Activated CD8-positive, alpha-beta memory T cell treated with anti-CD3 and anti-CD28 coated beads, Interleukin-2, amount 10 ng/mL, durations not matched to agents 7 days and 5 days (primary cell): ENCODE data around the gene RBM15. TPM values are rescaled to one million over a fixed set of nuclear protein-coding genes. Genes with fewer than 3 reads are reported as not detected.
A peak's percentile ranks its signal among the peaks of the same experiment; 100 is the strongest.

ENCODE experiments used
- ATAC-seq: fragments of 150-1000 bp; cut with Tn5 transposase; one replicate; pipeline ENCODE4 v1.10.0; 2021; ENCODE audit warnings: moderate library complexity
- CTCF ChIA-PET: fragments of 350-600 bp; sonication (Branson Sonifier 250); formaldehyde crosslinking; loops from one replicate; lab custom pipeline; 2021; ENCODE audit warnings: antibody characterized with exemption; lab: Charles Lee
- DNase-seq: peaks from one replicate; pipeline ENCODE4 v3.0.0-alpha.2; 2020
- H3K27ac Mint-ChIP-seq: one replicate; pipeline ENCODE4 v1.8.0; 2021; ENCODE audit warnings: mild to moderate bottlenecking, mixed read lengths
- H3K27me3 Mint-ChIP-seq: one replicate; pipeline ENCODE4 v1.8.0; 2021; ENCODE audit warnings: mixed read lengths
- H3K36me3 Mint-ChIP-seq: one replicate; pipeline ENCODE4 v1.8.0; 2021; ENCODE audit warnings: mild to moderate bottlenecking, mixed read lengths
- H3K4me1 Mint-ChIP-seq: one replicate; pipeline ENCODE4 v1.8.0; 2021; ENCODE audit warnings: mixed read lengths
- H3K4me3 Mint-ChIP-seq: one replicate; pipeline ENCODE4 v1.8.0; 2021; ENCODE audit warnings: mild to moderate bottlenecking, moderate library complexity, mixed read lengths
- H3K9me3 Mint-ChIP-seq: one replicate; pipeline ENCODE4 v1.8.0; 2022; ENCODE audit warnings: low read depth, mixed read lengths
- total RNA-seq, 2 experiments: library from RNA; stranded (reverse); gene quantifications; one replicate each; pipeline ENCODE4 v1.2.3, GENCODE V29; 2021

Gene RBM15
- total RNA-seq, 2 experiments from 2014 or later, result 76.5 to 122 TPM

GRCh38 chr1:110309767-110310166 is 29.4 kb upstream of the RBM15 start:
- Mint-ChIP-seq H3K4me3 (no peak overlapping the region), H3K27me3 (no peaks in the 10 kb centered on the region), H3K4me1 (no peaks in the 10 kb centered on the region), H3K36me3 (no peaks in the 10 kb centered on the region), H3K27ac (no peak overlapping the region), H3K9me3 (no peaks in the 10 kb centered on the region)
- CTCF ChIA-PET, result interaction anchor here (1.3 to 18.5 kb wide), 3 partner anchors 9 to 113 kb away, joined by 3 to 415 read pairs (median 4); partner anchors contain the start of gene KCNC4
- ATAC-seq (no peak), DNase-seq (no peak)

- DNase-seq (no peak), ATAC-seq (no peak)
- Mint-ChIP-seq H3K27me3 (no peaks in the 10 kb centered on the region), H3K27ac (no peak overlapping the region), H3K4me1 (no peaks in the 10 kb centered on the region), H3K9me3 (no peaks in the 10 kb centered on the region), H3K4me3 (no peak overlapping the region), H3K36me3 (no peaks in the 10 kb centered on the region)
- CTCF ChIA-PET, result interaction anchor here (1.2 to 18.5 kb wide), 3 partner anchors 9 to 113 kb away, joined by 3 to 415 read pairs (median 4); partner anchors contain the start of gene KCNC4
Measured at GRCh38 chr1:110310300-110310699, 28.9 kb upstream of the RBM15 start.

GRCh38 chr1:110312188-110313121 is 26.7 kb upstream of the RBM15 start:
- peak; percentile 96 for ATAC-seq
- Mint-ChIP-seq H3K4me1 (no peaks in the 10 kb centered on the region), H3K27me3 (no peaks in the 10 kb centered on the region), H3K4me3 (no peak overlapping the region), H3K36me3 (no peaks in the 10 kb centered on the region), H3K27ac (no peak overlapping the region), H3K9me3 (no peaks in the 10 kb centered on the region)
- DNase-seq, result peak; percentile 76
- CTCF ChIA-PET, result interaction anchor here (0.6 to 18.5 kb wide), 21 partner anchors 9 to 517 kb away, joined by 3 to 415 read pairs (median 4); partner anchors contain the start of genes KCNC4 and RBM15

GRCh38 chr1:110316735-110317134 is 22.4 kb upstream of the RBM15 start:
- Mint-ChIP-seq H3K36me3 (no peaks in the 10 kb centered on the region), H3K9me3 (peaks cover 2% of the 10 kb centered on the region), H3K27ac (no peak overlapping the region), H3K4me1 (no peaks in the 10 kb centered on the region), H3K27me3 (no peaks in the 10 kb centered on the region), H3K4me3 (no peak overlapping the region)
- DNase-seq (no peak), ATAC-seq (no peak)
- CTCF ChIA-PET, result interaction anchor here (1.7 to 18.5 kb wide), 2 partner anchors 109 to 179 kb away, joined by 5 to 415 read pairs; partner anchors contain the start of gene KCNC4

- H3K27ac Mint-ChIP-seq, result no peak overlapping the region
- H3K27me3 Mint-ChIP-seq, result no peaks in the 10 kb centered on the region
- no peaks in the 10 kb centered on the region for H3K36me3 Mint-ChIP-seq
- no peaks in the 10 kb centered on the region for H3K4me1 Mint-ChIP-seq
- H3K9me3 Mint-ChIP-seq, result peaks cover 2% of the 10 kb centered on the region
- no peak overlapping the region for H3K4me3 Mint-ChIP-seq
- no peak for DNase-seq
- no peak for ATAC-seq
- CTCF ChIA-PET, result interaction anchor here (1.2 to 18.5 kb wide), 3 partner anchors 33 to 143 kb away, joined by 3 to 415 read pairs (median 4); partner anchors contain the start of gene KCNC4
Measured at GRCh38 chr1:110318046-110318445, 21.1 kb upstream of the RBM15 start.

- Mint-ChIP-seq H3K36me3 (no peaks in the 10 kb centered on the region), H3K27me3 (no peaks in the 10 kb centered on the region), H3K9me3 (peaks cover 2% of the 10 kb centered on the region), H3K27ac (no peak overlapping the region), H3K4me3 (no peak overlapping the region), H3K4me1 (no peaks in the 10 kb centered on the region)
- DNase-seq (no peak), ATAC-seq (no peak)
- CTCF ChIA-PET, result interaction anchor here (1.0 to 18.5 kb wide), 3 partner anchors 10 to 111 kb away, joined by 3 to 415 read pairs (median 4); partner anchors contain the start of gene KCNC4
Measured at GRCh38 chr1:110319332-110320167, 19.6 kb upstream of the RBM15 start.

- DNase-seq (no peak), ATAC-seq (no peak)
- H3K9me3 Mint-ChIP-seq, result peaks cover 2% of the 10 kb centered on the region
- no peaks in the 10 kb centered on the region for H3K4me1 Mint-ChIP-seq
- no peaks in the 10 kb centered on the region for H3K36me3 Mint-ChIP-seq
- H3K27me3 Mint-ChIP-seq, result no peaks in the 10 kb centered on the region
- CTCF ChIA-PET, result interaction anchor here (18.5 kb wide), 1 partner anchor 112 kb away, joined by 415 read pairs; the partner anchor contains the start of gene KCNC4
- no peak overlapping the region for H3K4me3 Mint-ChIP-seq
- no peak overlapping the region for H3K27ac Mint-ChIP-seq
Measured at GRCh38 chr1:110320168-110320518, 19.0 kb upstream of the RBM15 start.

GRCh38 chr1:110321045-110321444 is 18.1 kb upstream of the RBM15 start:
- CTCF ChIA-PET, result interaction anchor here (0.8 to 3.7 kb wide), 4 partner anchors 9 to 113 kb away, joined by 3 to 14 read pairs (median 3); no protein-coding TSS in a partner anchor
- H3K27ac Mint-ChIP-seq, result no peak overlapping the region
- no peak for DNase-seq
- no peaks in the 10 kb centered on the region for H3K27me3 Mint-ChIP-seq
- no peak overlapping the region for H3K4me3 Mint-ChIP-seq
- H3K36me3 Mint-ChIP-seq, result no peaks in the 10 kb centered on the region
- ATAC-seq, result no peak
- no peaks in the 10 kb centered on the region for H3K4me1 Mint-ChIP-seq
- peaks cover 2% of the 10 kb centered on the region for H3K9me3 Mint-ChIP-seq

GRCh38 chr1:110321846-110322245 is 17.3 kb upstream of the RBM15 start:
- Mint-ChIP-seq H3K9me3 (peaks cover 2% of the 10 kb centered on the region), H3K36me3 (no peaks in the 10 kb centered on the region), H3K27me3 (no peaks in the 10 kb centered on the region), H3K4me3 (no peak overlapping the region), H3K27ac (no peak overlapping the region), H3K4me1 (no peaks in the 10 kb centered on the region)
- DNase-seq, result no peak
- no peak for ATAC-seq
- CTCF ChIA-PET, result interaction anchor here (1.3 to 3.7 kb wide), 3 partner anchors 9 to 114 kb away, joined by 3 to 14 read pairs (median 3); no protein-coding TSS in a partner anchor

- no peak overlapping the region for H3K4me3 Mint-ChIP-seq
- H3K27ac Mint-ChIP-seq, result no peak overlapping the region
- H3K4me1 Mint-ChIP-seq, result no peaks in the 10 kb centered on the region
- ATAC-seq (no peak), DNase-seq (no peak)
- no peaks in the 10 kb centered on the region for H3K27me3 Mint-ChIP-seq
- CTCF ChIA-PET, result interaction anchor here (0.6 to 3.7 kb wide), 3 partner anchors 12 to 117 kb away, joined by 3 to 14 read pairs (median 3); no protein-coding TSS in a partner anchor
- H3K9me3 Mint-ChIP-seq, result no peaks in the 10 kb centered on the region
- H3K36me3 Mint-ChIP-seq, result no peaks in the 10 kb centered on the region
Measured at GRCh38 chr1:110324667-110325066, 14.5 kb upstream of the RBM15 start.

GRCh38 chr1:110326826-110327225 is 12.4 kb upstream of the RBM15 start:
- no peak for ATAC-seq
- no peaks in the 10 kb centered on the region for H3K27me3 Mint-ChIP-seq

GRCh38 chr1:110328274-110328673 is 10.9 kb upstream of the RBM15 start:
- DNase-seq (no peak), ATAC-seq (no peak)
- Mint-ChIP-seq H3K4me3 (no peak overlapping the region), H3K9me3 (no peaks in the 10 kb centered on the region), H3K27me3 (no peaks in the 10 kb centered on the region), H3K27ac (no peak overlapping the region), H3K36me3 (no peaks in the 10 kb centered on the region), H3K4me1 (no peaks in the 10 kb centered on the region)
- CTCF ChIA-PET, result no interaction called here

More at GRCh38 chr1:110326826-110327225, 12.4 kb upstream of the RBM15 start:
- Mint-ChIP-seq H3K9me3 (no peaks in the 10 kb centered on the region), H3K36me3 (no peaks in the 10 kb centered on the region), H3K4me3 (no peak overlapping the region), H3K4me1 (no peaks in the 10 kb centered on the region), H3K27ac (no peak overlapping the region)
- CTCF ChIA-PET, result interaction anchor here (1.0 to 1.8 kb wide), 2 partner anchors 10 to 130 kb away, joined by 3 to 4 read pairs; no protein-coding TSS in a partner anchor
- no peak for DNase-seq

- Mint-ChIP-seq H3K4me1 (no peaks in the 10 kb centered on the region), H3K9me3 (no peaks in the 10 kb centered on the region), H3K27ac (no peak overlapping the region), H3K27me3 (no peaks in the 10 kb centered on the region), H3K36me3 (no peaks in the 10 kb centered on the region), H3K4me3 (no peak overlapping the region)
- ATAC-seq (no peak), DNase-seq (no peak)
- CTCF ChIA-PET, result no interaction called here
Measured at GRCh38 chr1:110328700-110329099, 10.5 kb upstream of the RBM15 start.
